Spinal cord (tissue), 10 donors: ENCODE data around the gene NR6A1. TPM values are rescaled to one million over a fixed set of nuclear protein-coding genes. Genes with fewer than 3 reads are reported as not detected.

Experiments used
- DNase-seq, 6 donors: peaks; one replicate each; pipeline versions ENCODE4 v3.0.0 to v3.0.0-alpha.2; 2013 to 2015; ENCODE audit warnings: low spot score in 6 of 6, low read depth in 4 of 6
- H3K27ac ChIP-seq: one replicate; pipeline ENCODE4 v1.5.1; 2013; ENCODE audit warnings: low read depth, low read length, control low read depth
- H3K27me3 ChIP-seq: one replicate; pipeline ENCODE4 v1.6.1; 2013; ENCODE audit warnings: low read length; ENCODE audit not compliant: control insufficient read depth, insufficient read depth
- H3K36me3 ChIP-seq: one replicate; pipeline ENCODE4 v1.6.1; 2013; ENCODE audit warnings: low read length; ENCODE audit not compliant: control insufficient read depth, insufficient read depth
- H3K4me1 ChIP-seq: one replicate; pipeline ENCODE4 v1.6.1; 2013; ENCODE audit warnings: low read length; ENCODE audit not compliant: control insufficient read depth, insufficient read depth
- H3K4me3 ChIP-seq: one replicate; pipeline ENCODE4 v1.5.1; 2013; ENCODE audit warnings: low read depth, low read length, control low read depth
- H3K9me3 ChIP-seq: one replicate; pipeline ENCODE4 v1.6.1; 2013; ENCODE audit warnings: low read length; ENCODE audit not compliant: control insufficient read depth, insufficient read depth
- WGBS: methylation state at CpG from one replicate; pipeline ENCODE4 v1.1.5; 2013; ENCODE audit warnings: missing lambda C conversion rate; ENCODE audit not compliant: insufficient coverage; 5-methylcytosine and 5-hydroxymethylcytosine counted together
- polyA plus RNA-seq, 2 donors: library from polyadenylated mRNA; unstranded; fragments of 120-200 nt; gene quantifications; one replicate each; pipeline ENCODE4 v1.2.1, GENCODE V29; 2013; ENCODE audit not compliant: insufficient read length in 2 of 2
- total RNA-seq, 2 donors: library from RNA; depleted of rRNA in 1 of 2; stranded (reverse); fragments of 120-200 nt in 1 of 2; fragments of >200 nt in 1 of 2; gene quantifications; one replicate each; pipeline versions ENCODE4 v1.2.3 to v1.2.4, GENCODE V29; 2013 to 2014
- donor health status: healthy.

The NR6A1 gene
- total and polyA plus RNA-seq, 4 donors = 2.8 to 5.8 (median 4.0) TPM

- no peak for DNase-seq
- Histone ChIP-seq H3K27ac (no peak overlapping the region), H3K4me1 (no peaks in the 10 kb centered on the region), H3K36me3 (no peaks in the 10 kb centered on the region), H3K4me3 (no peak overlapping the region), H3K9me3 (no peaks in the 10 kb centered on the region), H3K27me3 (no peaks in the 10 kb centered on the region)
- 100% methylated on average over 1 of the region's 2 CpGs for WGBS
Observed at GRCh38 chr9:124569942-124570341, 201.2 kb downstream of the NR6A1 start.

GRCh38 chr9:124567362-124567761 is 203.7 kb downstream of the NR6A1 start:
- H3K27ac ChIP-seq = no peak overlapping the region
- H3K9me3 ChIP-seq = no peaks in the 10 kb centered on the region
- WGBS = no CpG with 5 or more reads among the region's 4 CpGs
- peaks cover 2% of the 10 kb centered on the region for H3K4me1 ChIP-seq
- H3K27me3 ChIP-seq = no peaks in the 10 kb centered on the region
- H3K4me3 ChIP-seq = no peak overlapping the region
- H3K36me3 ChIP-seq = no peaks in the 10 kb centered on the region
- DNase-seq = no peak

GRCh38 chr9:124562328-124562727 is 208.8 kb downstream of the NR6A1 start:
- Histone ChIP-seq H3K4me3 (no peak overlapping the region), H3K4me1 (peaks cover 3% of the 10 kb centered on the region), H3K27ac (no peak overlapping the region), H3K36me3 (no peaks in the 10 kb centered on the region), H3K27me3 (no peaks in the 10 kb centered on the region), H3K9me3 (no peaks in the 10 kb centered on the region)
- DNase-seq = peak in 1 of 6 donors; percentile 13
- whole genome bisulfite sequencing = 63% methylated on average over 4 of the region's 6 CpGs

GRCh38 chr9:124559871-124560270 is 211.2 kb downstream of the NR6A1 start:
- Histone ChIP-seq H3K4me1 (peaks cover 3% of the 10 kb centered on the region), H3K27ac (no peak overlapping the region), H3K9me3 (no peaks in the 10 kb centered on the region), H3K27me3 (no peaks in the 10 kb centered on the region), H3K36me3 (no peaks in the 10 kb centered on the region), H3K4me3 (no peak overlapping the region)
- WGBS = no CpG with 5 or more reads among the region's 2 CpGs
- no peak for DNase-seq

GRCh38 chr9:124558777-124559470 is 212.2 kb downstream of the NR6A1 start:
- no peaks in the 10 kb centered on the region for H3K9me3 ChIP-seq

GRCh38 chr9:124557895-124558294 is 213.2 kb downstream of the NR6A1 start:
- 100% methylated on average over 2 of the region's 3 CpGs for WGBS

More at GRCh38 chr9:124558777-124559470, 212.2 kb downstream of the NR6A1 start:
- Histone ChIP-seq H3K4me1 (peaks cover 3% of the 10 kb centered on the region), H3K27ac (no peak overlapping the region), H3K4me3 (no peak overlapping the region), H3K27me3 (no peaks in the 10 kb centered on the region), H3K36me3 (no peaks in the 10 kb centered on the region)
- no CpG with 5 or more reads among the region's 4 CpGs for WGBS
- DNase-seq = no peak

GRCh38 chr9:124555043-124555442 is 216.1 kb downstream of the NR6A1 start:
- no peak for DNase-seq
- WGBS = no CpG with 5 or more reads among the region's 3 CpGs

More at GRCh38 chr9:124557895-124558294, 213.2 kb downstream of the NR6A1 start:
- no peaks in the 10 kb centered on the region for H3K27me3 ChIP-seq
- no peak overlapping the region for H3K27ac ChIP-seq
- no peaks in the 10 kb centered on the region for H3K9me3 ChIP-seq
- H3K4me3 ChIP-seq = no peak overlapping the region
- peaks cover 3% of the 10 kb centered on the region for H3K4me1 ChIP-seq
- no peak for DNase-seq
- no peaks in the 10 kb centered on the region for H3K36me3 ChIP-seq

GRCh38 chr9:124553738-124554137 is 217.4 kb downstream of the NR6A1 start:
- Histone ChIP-seq H3K36me3 (no peaks in the 10 kb centered on the region), H3K9me3 (no peaks in the 10 kb centered on the region), H3K4me1 (no peaks in the 10 kb centered on the region), H3K27ac (no peak overlapping the region), H3K4me3 (no peak overlapping the region), H3K27me3 (no peaks in the 10 kb centered on the region)
- no peak for DNase-seq
- 57% methylated on average over 1 of the region's 3 CpGs for WGBS

More at GRCh38 chr9:124555043-124555442, 216.1 kb downstream of the NR6A1 start:
- Histone ChIP-seq H3K36me3 (no peaks in the 10 kb centered on the region), H3K27me3 (no peaks in the 10 kb centered on the region), H3K4me1 (no peaks in the 10 kb centered on the region), H3K4me3 (no peak overlapping the region), H3K27ac (no peak overlapping the region), H3K9me3 (no peaks in the 10 kb centered on the region)

GRCh38 chr9:124552273-124552605 is 218.9 kb downstream of the NR6A1 start:
- H3K27ac ChIP-seq = no peak overlapping the region
- H3K4me1 ChIP-seq = no peaks in the 10 kb centered on the region
- no CpG with 5 or more reads among the region's 2 CpGs for WGBS

More at GRCh38 chr9:124552273-124552605, 218.9 kb downstream of the NR6A1 start:
- Histone ChIP-seq H3K9me3 (no peaks in the 10 kb centered on the region), H3K27me3 (no peaks in the 10 kb centered on the region), H3K4me3 (no peak overlapping the region), H3K36me3 (no peaks in the 10 kb centered on the region)
- no peak for DNase-seq
